ENCODE measurements around the gene ABL1.

DNA sequence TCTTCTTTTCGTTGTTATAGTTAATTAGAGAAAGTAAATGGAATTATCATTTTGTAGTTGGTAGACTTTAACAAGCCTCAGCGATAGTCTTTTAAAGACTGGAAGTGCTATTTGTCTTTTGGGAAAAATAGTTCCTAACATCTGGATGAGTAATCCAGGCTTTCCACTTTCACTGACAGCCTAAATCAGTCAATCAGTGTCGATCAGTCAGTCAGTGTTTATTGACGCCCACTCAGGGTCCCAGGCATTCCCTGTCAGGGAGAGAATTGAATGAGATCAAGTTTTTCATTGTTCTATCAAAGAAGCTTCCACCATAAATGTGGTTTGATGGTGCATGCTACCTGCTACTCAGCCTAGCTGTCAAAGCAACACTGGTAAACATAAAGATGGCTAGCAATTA is 2.6 kb downstream of the ABL1 start:
- no peak for TF ChIP-seq POLR2A (IDR thresholded peaks at IDR 0.05; ENCODE audit: low read length)
- TF ChIP-seq GATA1 (IDR thresholded peaks at IDR 0.05; ENCODE audit: low read depth, low read length): no peak

Measured in erythroblast (primary cell).